Stimulated activated naive CD4-positive, alpha-beta T cell (primary cell): ENCODE measurements around the gene RHOJ.
"Not testable (repeated sequence)": the region's sequence is repeated elsewhere in the genome, so short reads cannot be mapped to it uniquely, and the experiment has no call there.

ENCODE experiments used
- DNase-seq, 6 experiments: peaks; one replicate each; lab custom pipeline; 2025; lab: John Stamatoyannopoulos, UW

RHOJ gene

DNA sequence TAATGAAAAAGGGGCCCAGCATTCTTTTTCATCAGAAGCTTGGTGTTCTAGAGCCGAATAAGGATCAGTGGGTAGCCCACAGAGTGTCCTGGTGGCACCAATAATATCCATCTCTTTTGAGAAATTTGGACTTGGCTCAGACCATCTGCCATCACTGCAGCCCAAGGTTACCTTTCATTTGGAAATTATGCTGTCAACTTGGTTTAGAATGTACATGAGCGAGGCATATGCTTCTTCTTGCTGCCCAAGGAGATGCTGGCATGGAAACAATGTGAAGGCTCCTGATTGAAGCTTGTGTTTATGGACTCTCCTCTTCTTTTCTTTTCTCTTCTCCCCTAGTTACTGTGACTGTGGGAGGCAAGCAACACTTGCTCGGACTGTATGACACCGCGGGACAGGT lies 64.5 kb downstream of the RHOJ start:
- DNase-seq = no peak

DNA sequence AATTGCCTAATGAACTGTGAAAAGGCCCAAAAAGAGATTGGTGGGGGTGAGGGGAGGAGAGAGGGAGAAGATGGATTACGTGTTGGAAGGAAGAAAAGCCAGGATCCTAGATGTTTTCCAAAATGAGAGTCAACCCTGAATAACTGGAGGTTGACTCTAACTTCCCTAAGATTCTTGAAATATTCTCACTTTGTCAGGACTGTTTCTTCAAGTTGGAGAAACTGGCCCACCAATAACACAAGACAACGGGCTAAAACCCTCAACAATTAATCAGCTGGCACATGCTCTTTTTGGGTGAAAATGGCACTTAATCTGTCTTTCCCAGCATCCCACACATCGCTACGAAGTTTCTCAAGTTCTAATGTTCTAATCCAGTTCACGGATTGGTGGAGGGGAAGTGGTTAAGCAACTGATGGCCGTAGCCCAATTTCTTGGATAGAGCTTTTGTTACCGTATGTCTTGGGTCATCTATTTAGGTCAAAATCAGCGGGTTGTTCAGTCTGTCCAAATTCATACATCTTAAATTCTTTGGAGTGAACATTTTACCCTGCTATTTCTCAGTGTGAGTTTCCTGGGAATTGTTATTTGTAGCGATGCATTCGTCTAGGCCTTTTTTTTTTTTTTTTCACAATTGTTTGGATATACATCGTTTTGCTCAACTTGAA lies 65.5 kb downstream of the RHOJ start:
- DNase-seq = no peak

- no peak for DNase-seq
Measured at GRCh38 chr14:63273129-63273528, 68.9 kb downstream of the RHOJ start.

GRCh38 chr14:63273717-63274655 lies 69.7 kb downstream of the RHOJ start:
- no peak for DNase-seq

DNA sequence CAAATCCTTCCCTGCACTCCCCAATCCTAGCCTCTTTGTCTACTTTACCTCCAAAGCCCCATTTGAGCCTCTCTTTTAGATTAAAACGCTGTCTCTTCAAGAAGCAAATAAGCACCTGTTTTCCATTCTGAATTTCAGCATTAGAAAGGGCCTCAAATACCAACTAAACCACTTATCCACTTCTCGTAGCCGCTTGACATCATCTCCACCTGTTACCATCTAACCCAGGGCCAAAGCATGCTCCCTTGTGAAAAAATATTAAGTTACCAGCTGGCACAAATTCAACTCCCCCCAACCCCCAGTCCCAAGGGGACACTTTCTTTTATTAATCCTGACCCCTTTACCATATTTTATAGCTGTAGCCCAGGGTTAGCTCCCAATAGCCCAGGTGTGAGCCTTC lies 71.4 kb downstream of the RHOJ start:
- DNase-seq = no peak

DNA sequence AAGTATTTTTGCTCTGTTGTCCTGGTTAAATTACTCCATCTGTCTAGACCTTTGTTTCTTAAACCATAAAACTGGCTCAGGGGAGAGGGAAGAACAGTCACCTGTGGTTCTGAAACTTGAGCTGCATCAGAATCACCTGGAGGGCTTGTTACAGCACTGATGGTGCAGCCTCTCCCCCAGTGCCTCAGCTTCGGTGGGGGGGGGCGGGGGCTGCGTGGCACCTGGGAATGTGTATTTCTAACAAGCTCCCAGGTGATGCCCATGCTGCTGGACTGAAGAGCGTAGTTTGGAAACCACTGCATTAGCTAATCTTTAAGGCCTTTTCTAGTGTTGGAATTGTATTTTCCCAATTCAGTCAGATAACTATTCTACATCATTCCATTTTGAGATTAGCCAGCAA lies 71.8 kb downstream of the RHOJ start:
- no peak for DNase-seq

DNA sequence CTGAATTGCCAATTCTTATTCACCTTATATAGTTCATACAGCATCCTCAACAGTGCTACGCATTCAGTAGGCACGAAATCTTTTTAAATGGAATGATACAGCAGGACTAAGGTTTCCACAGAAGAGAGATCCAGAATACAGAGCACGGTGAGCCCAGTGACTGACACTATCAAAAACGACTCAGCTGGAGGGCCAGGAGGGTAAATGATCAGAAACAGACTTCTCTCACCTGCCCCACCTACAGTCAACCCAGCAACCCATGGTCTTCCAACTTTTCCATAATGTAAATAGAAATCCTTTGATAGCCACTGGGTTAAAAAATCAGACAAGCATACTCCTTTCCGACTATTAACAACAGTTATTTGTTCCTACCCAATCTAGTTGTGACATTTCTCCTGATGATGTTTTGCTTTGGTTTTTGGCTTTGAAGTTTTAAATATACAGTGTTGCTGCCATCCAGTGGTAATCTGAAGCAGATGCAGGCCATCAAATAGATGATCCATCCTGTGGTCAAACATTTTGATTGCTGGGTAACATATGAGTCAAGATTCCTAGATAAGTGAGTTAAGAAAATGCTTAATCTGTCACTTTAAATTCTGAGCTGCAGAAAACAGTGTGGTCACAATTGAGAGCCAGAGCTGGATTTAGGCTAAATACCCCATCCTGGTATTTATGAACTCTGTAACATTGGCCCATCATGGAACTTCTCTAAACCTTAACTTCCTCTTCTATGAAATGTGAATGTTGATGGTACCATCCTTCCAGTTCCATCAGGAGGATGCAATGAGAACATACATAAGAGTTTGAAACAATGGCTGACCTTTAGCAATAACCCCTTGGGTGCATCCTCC lies 72.5 kb downstream of the RHOJ start:
- DNase-seq = peak in 1 of 6 experiments; percentile 7

DNA sequence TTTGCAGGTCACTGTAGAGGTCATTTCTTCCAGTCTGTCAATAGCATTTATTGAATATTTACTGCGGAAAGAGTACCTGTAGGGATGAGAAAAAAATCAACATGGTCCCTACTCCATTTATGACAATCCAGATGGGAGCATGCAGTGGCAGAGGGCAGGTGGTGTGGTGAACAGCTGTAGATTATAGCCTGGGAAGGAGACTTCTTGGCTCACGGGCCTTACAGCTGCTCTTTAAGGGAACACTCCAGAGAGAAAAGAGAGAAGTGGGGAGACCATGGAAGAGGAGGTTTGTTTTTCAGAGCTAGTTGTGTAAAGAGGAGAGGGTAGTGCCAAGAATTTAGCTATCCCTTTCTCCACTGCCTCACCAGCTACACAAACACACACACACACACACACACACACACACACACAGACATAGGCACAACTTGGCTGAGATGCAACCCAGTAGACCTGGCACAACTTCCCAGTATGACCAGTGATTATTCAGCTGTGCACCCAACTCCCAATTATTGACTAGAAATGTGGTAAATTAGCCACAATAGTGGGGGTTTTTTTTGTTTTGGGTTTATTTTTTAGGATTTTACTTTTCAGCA lies 73.4 kb downstream of the RHOJ start:
- no peak for DNase-seq

GRCh38 chr14:63279933-63280332 lies 75.7 kb downstream of the RHOJ start:
- DNase-seq = not testable (repeated sequence)

- DNase-seq = no peak
Measured at GRCh38 chr14:63282997-63283883, 79.0 kb downstream of the RHOJ start.

GRCh38 chr14:63283884-63284248 lies 79.6 kb downstream of the RHOJ start:
- DNase-seq = no peak

DNA sequence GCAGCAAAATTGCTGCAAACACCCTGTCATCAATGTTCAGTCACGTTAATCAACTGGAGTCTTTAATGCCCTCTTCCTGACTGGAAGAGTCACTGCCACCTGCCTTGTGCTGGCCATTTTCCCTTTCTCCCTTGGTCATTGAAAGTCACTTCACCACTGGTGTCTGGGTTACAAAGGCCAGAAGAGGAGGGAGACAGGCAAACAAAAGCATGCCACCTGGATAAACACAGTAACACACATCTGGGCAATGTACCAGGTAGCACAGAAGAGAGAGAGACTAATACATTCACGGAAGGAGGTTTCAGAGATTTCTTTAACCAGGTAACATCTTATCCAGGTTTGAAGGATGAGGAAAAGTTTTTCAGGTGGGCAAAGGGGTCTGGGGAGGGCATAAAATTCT lies 81.8 kb downstream of the RHOJ start:
- DNase-seq = no peak

DNA sequence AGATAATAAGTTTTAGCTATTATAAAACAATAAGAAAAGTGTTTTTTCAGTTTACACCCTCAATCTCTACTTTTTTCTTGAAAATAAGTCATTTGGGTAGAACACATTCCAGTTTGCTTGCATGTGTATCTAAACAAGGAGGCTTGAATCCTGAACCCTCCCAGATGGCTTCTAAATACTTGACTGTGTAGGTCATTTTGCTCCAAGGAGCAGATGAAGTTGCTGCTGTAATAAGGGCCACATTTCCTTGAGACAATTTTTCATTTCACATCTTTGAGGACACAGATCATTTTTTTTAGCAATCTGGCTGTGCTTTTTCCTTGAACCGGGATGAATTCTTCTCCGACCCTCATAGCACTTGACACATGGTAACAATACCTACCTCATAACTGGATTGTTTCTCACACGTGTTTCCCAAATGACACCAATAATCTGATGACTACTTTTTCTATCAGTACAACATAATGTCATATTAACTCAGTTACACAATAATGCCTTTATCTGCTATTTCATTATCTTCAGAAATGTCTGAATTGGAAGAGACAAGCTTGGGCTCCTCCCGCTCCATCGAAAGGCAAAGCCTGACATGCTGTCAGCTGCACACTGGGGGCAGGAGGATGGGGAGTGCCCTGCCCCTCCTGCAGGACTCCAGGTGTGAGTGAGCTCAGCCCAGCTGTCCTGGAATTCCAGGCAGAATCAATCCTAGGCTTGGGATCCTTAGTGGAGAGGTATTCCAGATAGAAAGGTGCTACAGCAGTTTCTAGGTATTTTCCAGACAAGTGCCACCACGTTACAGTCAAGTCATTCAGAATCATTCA lies 83.6 kb downstream of the RHOJ start:
- no peak for DNase-seq

DNA sequence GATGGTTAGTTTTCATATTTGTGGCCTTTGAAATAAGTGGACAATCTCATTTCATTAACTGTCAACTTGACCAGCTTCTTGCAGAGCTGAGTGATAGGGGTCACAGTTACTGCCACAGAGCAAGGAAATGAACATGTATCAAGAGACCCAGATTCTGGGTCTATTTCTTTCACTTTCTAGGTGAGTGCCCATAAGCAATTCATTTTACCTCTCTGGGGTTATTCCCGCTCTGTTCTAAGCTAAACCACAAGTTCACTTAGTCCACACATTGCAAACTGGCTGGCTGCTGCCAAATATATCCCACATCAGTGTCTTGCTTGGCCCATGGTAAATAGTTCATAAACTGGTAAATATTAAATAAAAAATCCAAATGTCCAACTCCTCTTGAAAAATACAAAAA lies 84.6 kb downstream of the RHOJ start:
- DNase-seq = no peak

DNA sequence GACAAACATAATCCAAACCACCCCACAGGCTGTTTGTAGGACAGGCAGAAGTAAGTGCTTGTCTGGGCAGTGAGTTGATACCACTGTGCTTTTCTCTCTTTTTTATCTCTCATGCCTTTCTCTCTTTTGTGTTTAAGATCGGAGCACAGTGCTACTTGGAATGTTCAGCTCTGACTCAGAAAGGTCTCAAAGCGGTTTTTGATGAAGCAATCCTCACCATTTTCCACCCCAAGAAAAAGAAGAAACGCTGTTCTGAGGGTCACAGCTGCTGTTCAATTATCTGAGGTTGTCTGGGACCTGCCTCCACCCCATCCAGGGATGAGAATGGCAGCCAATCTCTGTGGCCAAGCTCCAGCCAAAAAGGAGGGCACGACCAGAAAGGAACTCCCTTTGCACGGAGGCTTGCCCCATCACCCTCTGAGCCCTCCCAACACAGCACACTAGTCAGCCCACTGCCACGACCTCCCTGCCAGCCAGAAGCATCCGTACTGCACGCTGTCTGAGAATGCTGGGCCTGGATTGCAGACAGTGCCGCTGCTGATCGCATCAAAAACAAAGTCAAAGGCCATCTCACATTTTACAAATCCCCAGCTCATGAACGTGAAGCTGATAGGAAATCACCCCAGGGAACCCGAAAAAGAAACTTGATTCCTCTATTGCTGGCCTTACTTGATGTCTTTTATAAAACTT lies 86.6 kb downstream of the RHOJ start:
- no peak for DNase-seq

- no peak for DNase-seq
Measured at GRCh38 chr14:63292805-63293204, 88.6 kb downstream of the RHOJ start.

DNA sequence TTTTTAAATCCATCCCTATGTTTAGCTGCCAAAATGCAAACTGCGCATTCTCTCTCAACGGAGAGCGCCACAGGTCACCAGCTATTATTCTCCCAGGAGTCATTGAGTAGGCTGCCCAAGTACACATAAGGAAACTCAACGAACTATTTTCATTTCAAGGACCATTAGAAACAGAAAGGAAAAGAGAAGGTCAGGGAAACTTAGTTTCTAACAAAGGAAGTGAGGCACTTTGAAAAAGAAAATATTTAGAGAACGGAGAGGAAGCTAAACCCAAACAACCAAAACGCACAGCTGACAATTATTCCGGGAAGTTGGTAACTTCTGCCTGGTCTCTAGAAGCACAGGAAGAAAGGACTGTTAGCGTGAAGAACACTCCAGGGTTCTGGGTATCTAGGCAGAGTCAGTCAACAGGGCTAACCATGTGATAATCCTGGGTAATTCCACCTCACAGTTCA lies 91.0 kb downstream of the RHOJ start:
- no peak for DNase-seq

GRCh38 chr14:63296060-63296563 lies 91.9 kb downstream of the RHOJ start:
- no peak for DNase-seq

DNA sequence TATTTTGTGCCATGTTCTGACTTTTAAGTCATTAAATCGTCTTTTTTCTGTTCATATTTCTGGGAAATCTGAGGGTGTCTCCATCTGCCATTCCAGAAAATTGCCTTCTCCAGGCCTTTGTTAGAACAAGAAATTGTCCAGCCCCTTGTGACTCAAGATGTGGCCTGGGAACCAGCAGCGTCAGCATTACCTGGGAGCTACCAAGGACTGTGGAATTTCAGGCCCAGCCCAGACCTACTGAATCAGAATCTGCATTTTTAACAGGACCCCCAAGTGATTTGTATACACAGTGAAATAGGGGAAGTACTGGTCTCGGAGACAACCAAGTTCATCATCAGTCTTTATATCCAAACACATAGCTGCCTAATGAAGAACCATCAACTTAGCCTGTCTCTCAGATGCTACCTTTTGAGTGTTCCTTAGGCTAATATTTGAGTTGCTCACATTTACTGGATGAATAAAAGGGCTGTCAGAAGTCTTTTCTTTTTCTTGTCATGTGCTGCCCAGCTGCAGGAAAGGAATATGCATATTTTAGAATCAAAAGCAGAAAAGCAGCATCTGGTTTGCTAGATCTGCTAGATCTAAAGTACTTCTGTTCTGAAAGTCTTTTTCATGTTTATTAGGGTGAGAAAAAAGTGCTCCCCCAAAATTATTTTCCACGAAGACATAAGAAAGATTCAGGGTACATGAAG lies 93.3 kb downstream of the RHOJ start:
- no peak for DNase-seq
